Trophoblast cell (in vitro differentiated cells and primary cell): ENCODE measurements around the gene LRP1B.

ENCODE experiments used
- DNase-seq, 2 donors: peaks; one replicate each; pipeline ENCODE4 v3.0.0-alpha.2; 2016
- H2AFZ ChIP-seq: 2 replicates; pipeline ENCODE4 v1.6.1; 2013; ENCODE audit warnings: low read length, moderate library complexity, mild to moderate bottlenecking; ENCODE audit not compliant: insufficient read depth, poor library complexity
- H2AK5ac ChIP-seq: 2 replicates; pipeline ENCODE4 v1.6.1; 2013; ENCODE audit warnings: mild to moderate bottlenecking, low read length
- H2BK120ac ChIP-seq: 2 replicates; pipeline ENCODE4 v1.6.1; 2013; ENCODE audit warnings: low read length, mild to moderate bottlenecking, moderate library complexity; ENCODE audit not compliant: insufficient read depth, poor library complexity
- H2BK12ac ChIP-seq: 2 replicates; pipeline ENCODE4 v1.6.1; 2013; ENCODE audit warnings: mild to moderate bottlenecking, low read length, moderate library complexity
- H2BK5ac ChIP-seq: 2 replicates; pipeline ENCODE4 v1.6.1; 2013; ENCODE audit warnings: low read length, low read depth, moderate library complexity, mild to moderate bottlenecking; ENCODE audit not compliant: poor library complexity
- H3K14ac ChIP-seq: 2 replicates; pipeline ENCODE4 v1.6.1; 2013; ENCODE audit warnings: mild to moderate bottlenecking, low read length
- H3K18ac ChIP-seq: 2 replicates; pipeline ENCODE4 v1.6.1; 2013; ENCODE audit warnings: mild to moderate bottlenecking, low read length
- H3K23ac ChIP-seq: 2 replicates; pipeline ENCODE4 v1.6.1; 2013; ENCODE audit warnings: low read length
- H3K27ac ChIP-seq: 2 replicates; pipeline ENCODE4 v1.5.1; 2013; ENCODE audit warnings: low read depth, mild to moderate bottlenecking, inconsistent platforms, low read length, moderate library complexity
- H3K27me3 ChIP-seq: 2 replicates; pipeline ENCODE4 v1.6.1; 2013; ENCODE audit warnings: inconsistent platforms, mild to moderate bottlenecking, low read length, moderate library complexity; ENCODE audit not compliant: insufficient read depth
- H3K36me3 ChIP-seq, 2 experiments: 1 replicate in 1 of 2; 2 replicates in 1 of 2; pipeline ENCODE4 v1.6.1; 2013; ENCODE audit warnings: low read length in 2 of 2, mild to moderate bottlenecking in 2 of 2, moderate library complexity in 1 of 2; ENCODE audit not compliant: insufficient read depth in 2 of 2, control insufficient read depth in 1 of 2
- H3K4ac ChIP-seq: 2 replicates; pipeline ENCODE4 v1.6.1; 2013; ENCODE audit warnings: low read depth, mild to moderate bottlenecking, low read length, moderate library complexity
- H3K4me1 ChIP-seq, 2 experiments: 1 replicate in 1 of 2; 2 replicates in 1 of 2; pipeline ENCODE4 v1.6.1; 2013; ENCODE audit warnings: low read length in 2 of 2, mild to moderate bottlenecking in 2 of 2, moderate library complexity in 1 of 2; ENCODE audit not compliant: insufficient read depth in 2 of 2, control insufficient read depth in 1 of 2
- H3K4me2 ChIP-seq: 2 replicates; pipeline ENCODE4 v1.6.1; 2013; ENCODE audit warnings: inconsistent platforms, mild to moderate bottlenecking, low read length, moderate library complexity
- H3K4me3 ChIP-seq: 2 replicates; pipeline ENCODE4 v1.5.1; 2013; ENCODE audit warnings: mild to moderate bottlenecking, low read depth, low read length, inconsistent platforms
- H3K79me1 ChIP-seq: one replicate; pipeline ENCODE4 v1.6.1; 2013; ENCODE audit warnings: low read length
- H3K79me2 ChIP-seq: 2 replicates; pipeline ENCODE4 v1.6.1; 2013; ENCODE audit warnings: low read length, mild to moderate bottlenecking; ENCODE audit not compliant: control insufficient read depth, insufficient read depth, poor library complexity
- H3K9ac ChIP-seq: 2 replicates; pipeline ENCODE4 v1.6.1; 2013; ENCODE audit warnings: mild to moderate bottlenecking, low read length
- H3K9me3 ChIP-seq: 2 replicates; pipeline ENCODE4 v1.6.1; 2013; ENCODE audit warnings: low read depth, mild to moderate bottlenecking, control low read depth, inconsistent platforms, low read length; ENCODE audit not compliant: insufficient read depth
- H4K12ac ChIP-seq: 2 replicates; pipeline ENCODE4 v1.6.1; 2013; ENCODE audit warnings: low read depth, mild to moderate bottlenecking, low read length, moderate library complexity
- H4K8ac ChIP-seq: 2 replicates; pipeline ENCODE4 v1.6.1; 2013; ENCODE audit warnings: low read depth, mild to moderate bottlenecking, low read length, moderate library complexity
- H4K91ac ChIP-seq: one replicate; pipeline ENCODE4 v1.6.1; 2013; ENCODE audit warnings: low read depth, mild to moderate bottlenecking, low read length, moderate library complexity
- WGBS: extraction: QIAGEN DNeasy Blood & Tissue Kit; methylation state at CpG from one replicate; pipeline ENCODE4 v1.1.7; 2013; ENCODE audit warnings: missing lambda C conversion rate; ENCODE audit not compliant: insufficient read length, insufficient coverage; ENCODE audit errors: extremely low coverage; 5-methylcytosine and 5-hydroxymethylcytosine counted together

The LRP1B gene

GRCh38 chr2:142100139-142100873 lies 30.5 kb downstream of the LRP1B start:
- no peaks in the 10 kb centered on the region for H3K79me2 ChIP-seq
- H3K27ac ChIP-seq: no peak overlapping the region
- no peak overlapping the region for H3K23ac ChIP-seq
- H3K79me1 ChIP-seq: no peaks in the 10 kb centered on the region
- no peak overlapping the region for H2BK120ac ChIP-seq
- no peak overlapping the region for H2AK5ac ChIP-seq
- H3K18ac ChIP-seq: no peak overlapping the region
- no peak overlapping the region for H3K4me2 ChIP-seq
- H3K36me3 ChIP-seq: no peaks in the 10 kb centered on the region
- no peak overlapping the region for H3K14ac ChIP-seq
- WGBS: no CpG with 5 or more reads among the region's 4 CpGs
- no peak overlapping the region for H2BK12ac ChIP-seq
- no peak overlapping the region for H3K9ac ChIP-seq
- no peak overlapping the region for H3K4ac ChIP-seq
- no peak overlapping the region for H4K91ac ChIP-seq
- no peak overlapping the region for H2AFZ ChIP-seq
- DNase-seq: no peak
- H2BK5ac ChIP-seq: no peak overlapping the region
- H3K27me3 ChIP-seq: no peaks in the 10 kb centered on the region
- H3K9me3 ChIP-seq: no peaks in the 10 kb centered on the region
- no peak overlapping the region for H4K8ac ChIP-seq
- H4K12ac ChIP-seq: no peak overlapping the region
- H3K4me1 ChIP-seq: no peaks in the 10 kb centered on the region
- H3K4me3 ChIP-seq: no peak overlapping the region

GRCh38 chr2:142097711-142098110 lies 33.1 kb downstream of the LRP1B start:
- H2AFZ ChIP-seq: no peak overlapping the region
- no CpG with 5 or more reads among the region's 3 CpGs for WGBS
- no peak overlapping the region for H4K8ac ChIP-seq
- no peak overlapping the region for H3K4me3 ChIP-seq
- H3K4ac ChIP-seq: no peak overlapping the region
- H4K91ac ChIP-seq: no peak overlapping the region
- no peak overlapping the region for H2BK120ac ChIP-seq
- no peak overlapping the region for H2BK12ac ChIP-seq
- H3K4me2 ChIP-seq: no peak overlapping the region
- H3K9ac ChIP-seq: no peak overlapping the region
- H3K9me3 ChIP-seq: no peaks in the 10 kb centered on the region
- no peaks in the 10 kb centered on the region for H3K79me2 ChIP-seq
- no peak overlapping the region for H3K27ac ChIP-seq
- no peak overlapping the region for H2AK5ac ChIP-seq
- H3K14ac ChIP-seq: no peak overlapping the region
- no peaks in the 10 kb centered on the region for H3K4me1 ChIP-seq
- H3K36me3 ChIP-seq: no peaks in the 10 kb centered on the region
- no peaks in the 10 kb centered on the region for H3K79me1 ChIP-seq
- no peak overlapping the region for H3K23ac ChIP-seq
- no peak for DNase-seq
- no peaks in the 10 kb centered on the region for H3K27me3 ChIP-seq
- H3K18ac ChIP-seq: no peak overlapping the region
- no peak overlapping the region for H2BK5ac ChIP-seq
- no peak overlapping the region for H4K12ac ChIP-seq

- H2BK12ac ChIP-seq: no peak overlapping the region
- H2AK5ac ChIP-seq: no peak overlapping the region
- H3K14ac ChIP-seq: no peak overlapping the region
- H3K9ac ChIP-seq: no peak overlapping the region
- no peaks in the 10 kb centered on the region for H3K36me3 ChIP-seq
- no peak overlapping the region for H4K91ac ChIP-seq
- no peak overlapping the region for H3K23ac ChIP-seq
- H2BK120ac ChIP-seq: no peak overlapping the region
- H3K4me3 ChIP-seq: no peak overlapping the region
- no peak overlapping the region for H3K4ac ChIP-seq
- H3K79me1 ChIP-seq: no peaks in the 10 kb centered on the region
- no peak overlapping the region for H2AFZ ChIP-seq
- H3K27me3 ChIP-seq: no peaks in the 10 kb centered on the region
- no peaks in the 10 kb centered on the region for H3K79me2 ChIP-seq
- no peak overlapping the region for H4K8ac ChIP-seq
- no peak overlapping the region for H4K12ac ChIP-seq
- no peak overlapping the region for H3K18ac ChIP-seq
- H3K4me2 ChIP-seq: no peak overlapping the region
- H2BK5ac ChIP-seq: no peak overlapping the region
- H3K4me1 ChIP-seq: no peaks in the 10 kb centered on the region
- H3K9me3 ChIP-seq: no peaks in the 10 kb centered on the region
- WGBS: no CpG with 5 or more reads among the region's 2 CpGs
- H3K27ac ChIP-seq: no peak overlapping the region
- no peak for DNase-seq
Measured at GRCh38 chr2:142095647-142096046, 35.2 kb downstream of the LRP1B start.

GRCh38 chr2:142094233-142094632 lies 36.6 kb downstream of the LRP1B start:
- Histone ChIP-seq H3K23ac (no peak overlapping the region), H2BK12ac (no peak overlapping the region), H3K18ac (no peak overlapping the region), H3K27me3 (no peaks in the 10 kb centered on the region), H4K91ac (no peak overlapping the region), H3K36me3 (no peaks in the 10 kb centered on the region), H2AK5ac (no peak overlapping the region), H3K4me3 (no peak overlapping the region), H4K12ac (no peak overlapping the region), H3K79me1 (no peaks in the 10 kb centered on the region), H4K8ac (no peak overlapping the region), H2AFZ (no peak overlapping the region), H3K14ac (no peak overlapping the region), H3K4me1 (no peaks in the 10 kb centered on the region), H3K79me2 (no peaks in the 10 kb centered on the region), H3K9ac (no peak overlapping the region), H2BK120ac (no peak overlapping the region), H3K4ac (no peak overlapping the region), H3K4me2 (no peak overlapping the region), H3K9me3 (no peaks in the 10 kb centered on the region), H3K27ac (no peak overlapping the region), H2BK5ac (no peak overlapping the region)
- no CpG with 5 or more reads among the region's 2 CpGs for WGBS
- DNase-seq: no peak
